SH-SY5Y (cell line): ENCODE results near the gene GRIK2.

ENCODE experiments used
- GATA2 ChIP-seq: IDR thresholded peaks from 2 replicates; pipeline ENCODE4 v1.6.1; 2011; ENCODE audit warnings: mild to moderate bottlenecking, low read depth, low read length
- GATA3 ChIP-seq: IDR thresholded peaks from 2 replicates; pipeline ENCODE4 v1.6.1; 2011; ENCODE audit warnings: low read depth, mild to moderate bottlenecking, low read length, moderate library complexity

- TF ChIP-seq GATA3: no peak
- no peak for TF ChIP-seq GATA2
Observed at GRCh38 chr6:101537753-101538316, 144.3 kb downstream of the GRIK2 start.
